GM18507 (cell line): ENCODE results near the gene WBP11.
A peak's percentile ranks its signal among the peaks of the same experiment; 100 is the strongest.
"Not testable (repeated sequence)": the region's sequence is repeated elsewhere in the genome, so short reads cannot be mapped to it uniquely, and the experiment has no call there.

Experiments used
- DNase-seq: peaks from one replicate; pipeline ENCODE4 v3.0.0; 2011; ENCODE audit warnings: low read depth; ENCODE audit not compliant: insufficient read length; ENCODE audit errors: extremely low spot score
- FAIRE-seq: peaks from 2 replicates; lab custom pipeline; 2011; peaks lifted over from hg19 to GRCh38; lab: Jason Lieb, UNC

WBP11 gene

DNA sequence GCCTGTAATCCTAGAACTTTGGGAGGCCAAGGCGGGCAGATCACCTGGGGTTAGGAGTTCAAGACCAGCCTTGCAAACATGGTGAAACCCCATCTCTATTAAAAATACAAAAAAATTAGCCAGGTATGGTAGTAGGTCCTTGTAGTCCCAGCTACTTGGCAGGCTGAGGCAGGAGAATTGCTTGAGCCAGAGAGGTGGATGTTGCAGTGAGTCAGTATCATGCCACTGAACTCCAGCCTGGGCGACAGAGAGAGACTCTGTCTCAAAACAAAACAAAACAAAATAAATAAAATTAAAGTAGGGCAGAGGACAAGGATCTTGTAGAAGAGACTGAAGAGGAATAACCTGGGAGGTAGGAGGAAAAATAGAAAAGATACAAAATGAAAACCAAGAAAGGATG is 61.3 kb downstream of the WBP11 start:
- no peak for FAIRE-seq

DNA sequence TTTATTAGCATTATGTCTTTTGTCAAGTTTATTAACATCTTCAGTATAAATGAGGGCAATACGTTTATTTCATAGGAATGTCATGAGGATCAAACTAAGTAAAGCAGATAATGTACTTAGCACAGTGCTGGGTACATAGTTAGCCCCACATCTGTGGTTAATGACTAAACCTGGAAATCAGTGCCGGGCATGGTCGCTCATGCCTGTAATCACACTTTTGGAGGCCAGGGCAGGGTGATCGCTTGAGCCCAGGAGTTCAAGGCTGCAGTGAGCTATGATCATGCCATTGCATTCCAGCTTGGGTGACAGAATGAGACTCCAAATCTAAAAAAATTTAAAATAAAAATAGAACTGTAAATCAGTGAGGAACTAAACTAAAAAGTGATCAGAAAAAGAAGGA is 62.1 kb downstream of the WBP11 start:
- FAIRE-seq (peak; percentile 65), DNase-seq (no peak)

More for the DNA sequence above, 61.3 kb downstream of the WBP11 start:
- no peak for DNase-seq

DNA sequence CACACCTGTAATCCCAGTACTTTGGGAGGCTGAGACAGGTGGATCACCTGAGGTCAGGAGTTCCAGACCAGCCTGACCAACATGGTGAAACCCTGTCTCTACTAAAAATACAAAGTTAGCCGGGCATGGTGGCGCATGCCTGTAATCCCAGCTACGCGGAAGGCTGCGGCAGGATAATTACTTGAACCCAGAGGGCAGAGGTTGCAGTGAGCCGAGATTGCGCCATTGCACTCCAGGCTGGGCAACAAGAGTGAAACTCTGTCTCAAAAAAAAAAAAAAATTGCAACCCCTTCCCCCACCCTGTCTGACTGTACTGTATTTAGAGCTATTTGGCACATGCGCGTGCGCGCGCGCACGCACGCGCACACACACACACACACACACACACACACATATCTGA is 66.8 kb downstream of the WBP11 start:
- DNase-seq, FAIRE-seq: not testable (repeated sequence)
